ENCODE results near the gene EME2. TPM values are rescaled to one million over a fixed set of nuclear protein-coding genes. Genes with fewer than 3 reads are reported as not detected.

EME2 gene
- total RNA-seq, 3 donors from 2014 or later (not counting 1 experiment from before 2014, with no cell fraction given), result 30.0 to 33.8 (median 30.1) TPM

- Histone ChIP-seq H3K36me3 (ENCODE audit: control insufficient read depth, insufficient read depth, low read length) (peaks cover 60% of the 10 kb centered on the region), H3K9me3 (ENCODE audit: control insufficient read depth, insufficient read depth, low read length) (no peaks in the 10 kb centered on the region), H3K27ac (ENCODE audit: low read length) (no peak overlapping the region), H3K4me3 (ENCODE audit: low read length) (no peak overlapping the region), H3K4me1 (ENCODE audit: control insufficient read depth, insufficient read depth, low read length) (no peaks in the 10 kb centered on the region), H3K27me3 (ENCODE audit: control insufficient read depth, insufficient read depth, low read length) (no peaks in the 10 kb centered on the region)
- 94% methylated on average over 25 of the region's 25 CpGs for WGBS (ENCODE audit: insufficient coverage)
- H3K9me3 Mint-ChIP-seq, result no peaks in the 10 kb centered on the region
- TF ChIP-seq CTCF (IDR thresholded peaks at IDR 0.05), result no peak
- peaks cover 5% of the 10 kb centered on the region for H3K36me3 Mint-ChIP-seq
- no peaks in the 10 kb centered on the region for H3K27me3 Mint-ChIP-seq (ENCODE audit: low read depth in 2 of 2)
- H3K4me3 Mint-ChIP-seq, result no peak overlapping the region
- intact Hi-C loops (cut with micrococcal nuclease), result no loop called here
- DNase-seq (no peak), ATAC-seq (no peak)
- H3K27ac Mint-ChIP-seq, result peak overlapping the region in 1 of 2 donors; percentile 32
- peaks cover 7% of the 10 kb centered on the region in 2 donors for H3K4me1 Mint-ChIP-seq
Measured at GRCh38 chr16:1745181-1745899, 27.3 kb upstream of the EME2 start.

GRCh38 chr16:1745900-1746692, 26.5 kb upstream of the EME2 start:
- no peaks in the 10 kb centered on the region for H3K9me3 ChIP-seq (ENCODE audit: control insufficient read depth, insufficient read depth, low read length)
- H3K36me3 Mint-ChIP-seq, result peaks cover 5% of the 10 kb centered on the region
- WGBS (ENCODE audit: insufficient coverage), result 97% methylated on average over 29 of the region's 29 CpGs
- no peak overlapping the region for H3K4me3 ChIP-seq (ENCODE audit: low read length)
- no peaks in the 10 kb centered on the region for H3K9me3 Mint-ChIP-seq
- TF ChIP-seq CTCF (IDR thresholded peaks at IDR 0.05), result no peak
- peaks cover 59% of the 10 kb centered on the region for H3K36me3 ChIP-seq (ENCODE audit: control insufficient read depth, insufficient read depth, low read length)
- no peak for DNase-seq
- no peak overlapping the region for H3K4me3 Mint-ChIP-seq
- no peaks in the 10 kb centered on the region for H3K4me1 ChIP-seq (ENCODE audit: control insufficient read depth, insufficient read depth, low read length)
- H3K27ac Mint-ChIP-seq, result no peak overlapping the region
- H3K27me3 ChIP-seq (ENCODE audit: control insufficient read depth, insufficient read depth, low read length), result no peaks in the 10 kb centered on the region
- ATAC-seq, result no peak
- no peak overlapping the region for H3K27ac ChIP-seq (ENCODE audit: low read length)
- intact Hi-C loops (cut with micrococcal nuclease), result no loop called here
- no peaks in the 10 kb centered on the region for H3K27me3 Mint-ChIP-seq (ENCODE audit: low read depth in 2 of 2)
- H3K4me1 Mint-ChIP-seq, result peaks cover 7% of the 10 kb centered on the region in 2 donors

DNA sequence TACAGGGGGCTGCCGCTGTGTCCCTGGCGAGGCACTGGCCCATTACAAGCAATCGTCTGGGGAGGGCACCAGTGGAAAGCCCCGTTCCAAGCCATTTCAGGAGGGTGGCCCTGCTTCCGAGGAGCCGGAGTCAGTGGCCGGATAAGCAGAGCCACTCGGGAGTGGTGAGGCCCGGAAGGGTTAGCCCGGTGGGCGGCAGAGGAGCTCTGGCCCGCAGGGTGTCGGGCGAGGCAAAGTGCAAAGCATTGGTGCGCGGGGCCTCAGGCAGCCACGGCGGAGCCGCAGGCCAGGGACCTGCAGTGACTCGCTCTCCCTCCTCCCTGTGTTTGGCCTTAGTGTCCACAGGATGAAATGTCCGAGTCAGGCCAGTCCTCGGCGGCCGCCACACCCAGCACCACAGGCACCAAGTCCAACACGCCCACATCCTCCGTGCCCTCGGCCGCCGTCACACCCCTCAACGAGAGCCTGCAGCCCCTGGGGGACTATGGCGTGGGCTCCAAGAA, 25.9 kb upstream of the EME2 start:
- Histone ChIP-seq H3K27ac (ENCODE audit: low read length) (no peak overlapping the region), H3K9me3 (ENCODE audit: control insufficient read depth, insufficient read depth, low read length) (no peaks in the 10 kb centered on the region), H3K27me3 (ENCODE audit: control insufficient read depth, insufficient read depth, low read length) (no peaks in the 10 kb centered on the region), H3K4me3 (ENCODE audit: low read length) (no peak overlapping the region), H3K4me1 (ENCODE audit: control insufficient read depth, insufficient read depth, low read length) (no peaks in the 10 kb centered on the region), H3K36me3 (ENCODE audit: control insufficient read depth, insufficient read depth, low read length) (peaks cover 57% of the 10 kb centered on the region)
- Mint-ChIP-seq H3K27ac (no peak overlapping the region), H3K27me3 (ENCODE audit: low read depth in 2 of 2) (no peaks in the 10 kb centered on the region), H3K9me3 (no peaks in the 10 kb centered on the region), H3K36me3 (peaks cover 5% of the 10 kb centered on the region), H3K4me1 (peaks cover 7% of the 10 kb centered on the region in 2 donors), H3K4me3 (no peak overlapping the region)
- ATAC-seq (no peak), DNase-seq (no peak)
- 97% methylated on average over 31 of the region's 31 CpGs for WGBS (ENCODE audit: insufficient coverage)
- intact Hi-C loops (cut with micrococcal nuclease), result no loop called here
- TF ChIP-seq CTCF (IDR thresholded peaks at IDR 0.05), result no peak
